Spleen (tissue), 11 donors: ENCODE results near the gene SNCAIP. TPM values are rescaled to one million over a fixed set of nuclear protein-coding genes. Genes with fewer than 3 reads are reported as not detected.

ENCODE experiments used
- DNase-seq: peaks from one replicate; pipeline ENCODE4 v3.0.0-alpha.2; 2020
- H3K27ac ChIP-seq, 8 donors: fragments of 200-600 bp; sonication (generic) in 7 of 8; 1 replicate in 4 of 8; 2 replicates in 4 of 8; pipeline versions ENCODE4 v1.5.0 to v1.8.0; 2016 to 2021; ENCODE audit warnings: inconsistent platforms in 4 of 8, mild to moderate bottlenecking in 4 of 8, moderate library complexity in 1 of 8
- H3K27me3 ChIP-seq, 7 donors: fragments of 200-600 bp; sonication (generic) in 6 of 7; replicated peaks in 1 of 7; 1 replicate in 4 of 7; 2 replicates in 3 of 7; pipeline versions ENCODE4 v1.5.0 to v1.8.0; 2016 to 2021; ENCODE audit warnings: inconsistent platforms in 3 of 7, mild to moderate bottlenecking in 1 of 7
- H3K36me3 ChIP-seq, 6 donors: fragments of 200-600 bp; sonication (generic) in 5 of 6; 1 replicate in 4 of 6; 2 replicates in 2 of 6; pipeline versions ENCODE4 v1.5.0 to v1.8.0; 2016 to 2021; ENCODE audit warnings: inconsistent platforms in 2 of 6
- H3K4me1 ChIP-seq, 6 donors: fragments of 200-600 bp; sonication (generic) in 5 of 6; 1 replicate in 3 of 6; 2 replicates in 3 of 6; pipeline versions ENCODE4 v1.5.0 to v1.8.0; 2016 to 2021; ENCODE audit warnings: inconsistent platforms in 3 of 6
- H3K4me3 ChIP-seq, 8 donors: fragments of 200-600 bp; sonication (generic) in 7 of 8; 1 replicate in 4 of 8; 2 replicates in 4 of 8; pipeline versions ENCODE4 v1.5.0 to v1.8.0; 2016 to 2021; ENCODE audit warnings: inconsistent platforms in 4 of 8, mild to moderate bottlenecking in 4 of 8, moderate library complexity in 2 of 8
- H3K9me3 ChIP-seq, 8 donors: fragments of 200-600 bp; sonication (generic) in 7 of 8; 1 replicate in 4 of 8; 2 replicates in 4 of 8; pipeline versions ENCODE4 v1.5.0 to v1.8.0; 2016 to 2021; ENCODE audit warnings: inconsistent platforms in 4 of 8
- POLR2A ChIP-seq, 3 donors: fragments of 450-650 bp; IDR thresholded peaks; one replicate each; pipeline ENCODE4 v1.5.1; 2017; ENCODE audit warnings: antibody characterized with exemption in 3 of 3, mild to moderate bottlenecking in 1 of 3
- POLR2AphosphoS5 ChIP-seq, 3 donors: sonication (generic); formaldehyde crosslinking; IDR thresholded peaks; one replicate each; pipeline ENCODE4 v1.5.1; 2017; ENCODE audit warnings: antibody characterized with exemption in 3 of 3
- WGBS, 5 donors: extraction: QIAGEN DNeasy Blood & Tissue Kit in 3 of 5; methylation state at CpG; one replicate each; pipeline versions ENCODE4 v1.1.5 to v1.1.7; 2013 to 2018; 5-methylcytosine and 5-hydroxymethylcytosine counted together
- intact Hi-C: fragments of 100-400 bp; cut with DNase I; formaldehyde crosslinking; loops from one replicate; pipeline ENCODE4 v1.15.0; 2023; ENCODE audit warnings: low total_unique reads
- polyA plus RNA-seq, 3 donors: library from polyadenylated mRNA; stranded (reverse); fragments of 200-250 nt; gene quantifications; one replicate each; pipeline ENCODE4 v1.2.1, GENCODE V29; 2013
- total RNA-seq, 7 donors: library from RNA; depleted of rRNA in 3 of 7; stranded (reverse); fragments of >200 nt in 3 of 7; fragmentation: NEBNext Ultra II Directional in 4 of 7; extraction: Animal tissue kit (Norgen Biotek cat#: 25700) in 4 of 7; gene quantifications; one replicate each; pipeline versions ENCODE4 v1.1.0 to v1.2.1, GENCODE V29; 2016 to 2021
- TF ChIP-seq, protein P1 (sequence below), 11 experiments: fragments of 200-600 bp in 7 of 11; fragments of 450-650 bp in 4 of 11; sonication (generic) in 4 of 11; IDR thresholded peaks in 8 of 11; conservative IDR thresholded peaks in 3 of 11; 1 replicate in 7 of 11; 2 replicates in 4 of 11; pipeline versions ENCODE4 v1.4.0 to v1.8.0; 2016 to 2021; ENCODE audit warnings: antibody characterized with exemption in 11 of 11, inconsistent platforms in 4 of 11, mild to moderate bottlenecking in 1 of 11
- donor health status: healthy with polysubstance abuse.
- donor health status: DM: no; HTN: no; CAD: no; lungs with moderate emphysema.
- donor health status: DM: no; HTN: no; CAD: no.
- donor health status: Bipolar disorder and iron deficiency.
- donor health status: healthy.
- donor health status: DM: no; HTN: no; CAD: no.
- donor health status: DM: yes; HTN: yes; CAD: no.

SNCAIP gene
- total and polyA plus RNA-seq, 10 donors: 5.4 to 51.3 (median 17.8) TPM

DNA sequence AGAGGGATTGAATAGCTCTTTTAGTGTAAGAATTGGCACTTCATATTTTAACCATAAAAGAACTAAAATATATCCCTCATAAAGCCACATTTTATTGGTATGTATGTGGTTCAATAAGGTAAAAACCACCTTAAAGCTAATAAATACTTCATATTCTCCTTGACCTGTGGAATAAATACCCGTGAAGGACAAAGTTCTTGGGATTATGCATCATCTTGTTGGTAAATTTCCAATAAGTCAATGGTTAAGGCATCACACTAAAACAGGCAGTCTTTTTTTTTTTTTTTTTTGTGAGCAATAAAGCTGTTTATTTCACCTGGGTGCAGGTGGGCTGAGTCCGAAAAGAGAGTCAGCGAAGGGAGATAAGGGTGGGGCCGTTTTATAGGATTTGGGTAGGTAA is 161.9 kb downstream of the SNCAIP start:
- H3K4me3 ChIP-seq: no peak overlapping the region
- no peaks in the 10 kb centered on the region for H3K9me3 ChIP-seq
- H3K36me3 ChIP-seq: no peaks in the 10 kb centered on the region
- TF ChIP-seq POLR2AphosphoS5 (IDR thresholded peaks at IDR 0.05) (no peak), POLR2A (IDR thresholded peaks at IDR 0.05) (no peak)
- TF ChIP-seq, protein P1, sequence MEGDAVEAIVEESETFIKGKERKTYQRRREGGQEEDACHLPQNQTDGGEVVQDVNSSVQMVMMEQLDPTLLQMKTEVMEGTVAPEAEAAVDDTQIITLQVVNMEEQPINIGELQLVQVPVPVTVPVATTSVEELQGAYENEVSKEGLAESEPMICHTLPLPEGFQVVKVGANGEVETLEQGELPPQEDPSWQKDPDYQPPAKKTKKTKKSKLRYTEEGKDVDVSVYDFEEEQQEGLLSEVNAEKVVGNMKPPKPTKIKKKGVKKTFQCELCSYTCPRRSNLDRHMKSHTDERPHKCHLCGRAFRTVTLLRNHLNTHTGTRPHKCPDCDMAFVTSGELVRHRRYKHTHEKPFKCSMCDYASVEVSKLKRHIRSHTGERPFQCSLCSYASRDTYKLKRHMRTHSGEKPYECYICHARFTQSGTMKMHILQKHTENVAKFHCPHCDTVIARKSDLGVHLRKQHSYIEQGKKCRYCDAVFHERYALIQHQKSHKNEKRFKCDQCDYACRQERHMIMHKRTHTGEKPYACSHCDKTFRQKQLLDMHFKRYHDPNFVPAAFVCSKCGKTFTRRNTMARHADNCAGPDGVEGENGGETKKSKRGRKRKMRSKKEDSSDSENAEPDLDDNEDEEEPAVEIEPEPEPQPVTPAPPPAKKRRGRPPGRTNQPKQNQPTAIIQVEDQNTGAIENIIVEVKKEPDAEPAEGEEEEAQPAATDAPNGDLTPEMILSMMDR (IDR thresholded peaks at IDR 0.05 in 8 of 11, conservative IDR thresholded peaks at IDR 0.05 in 3 of 11): no peak
- DNase-seq: no peak
- H3K27ac ChIP-seq: no peak overlapping the region
- no peaks in the 10 kb centered on the region for H3K4me1 ChIP-seq
- H3K27me3 ChIP-seq: no peaks in the 10 kb centered on the region
- intact Hi-C loops: no loop called here
- WGBS, 5 donors: 78 to 88% (median 82%) methylated on average over 1 to 4 of the region's 4 CpGs

DNA sequence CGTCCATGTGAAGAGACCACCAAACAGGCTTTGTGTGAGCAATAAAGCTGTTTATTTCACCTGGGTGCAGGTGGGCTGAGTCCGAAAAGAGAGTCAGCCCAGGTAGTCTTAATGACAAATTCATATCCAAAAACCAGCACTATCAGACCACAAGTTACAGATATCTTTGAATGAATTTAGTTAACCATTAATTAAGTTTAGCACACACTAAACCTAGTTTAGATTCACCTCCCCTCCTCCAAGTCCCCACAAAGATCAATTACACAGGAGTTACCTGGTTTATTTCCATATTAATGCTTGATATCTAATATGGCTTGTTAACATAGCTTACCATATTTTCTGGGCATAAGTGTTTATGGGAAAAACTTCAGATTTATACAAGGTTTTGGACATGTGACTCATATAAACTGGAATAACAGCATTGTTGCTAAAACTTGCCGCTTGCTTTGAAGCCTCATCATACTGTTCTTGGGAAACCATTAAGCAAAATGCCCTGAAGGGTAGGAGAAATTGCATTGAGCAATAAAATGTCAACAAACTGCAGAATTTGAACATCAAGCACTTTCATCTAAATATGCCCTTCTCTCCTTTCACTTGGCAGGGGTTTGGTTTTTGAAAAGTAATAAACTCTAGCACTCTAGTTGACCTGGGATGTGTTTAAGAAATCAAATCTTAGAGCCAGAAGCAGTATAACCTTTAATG is 166.9 kb downstream of the SNCAIP start:
- Histone ChIP-seq H3K9me3 (no peaks in the 10 kb centered on the region), H3K4me3 (no peak overlapping the region), H3K36me3 (no peaks in the 10 kb centered on the region), H3K27me3 (no peaks in the 10 kb centered on the region), H3K27ac (no peak overlapping the region), H3K4me1 (no peaks in the 10 kb centered on the region)
- TF ChIP-seq POLR2AphosphoS5 (IDR thresholded peaks at IDR 0.05): no peak
- TF ChIP-seq, protein P1 (IDR thresholded peaks at IDR 0.05 in 8 of 11, conservative IDR thresholded peaks at IDR 0.05 in 3 of 11): no peak
- no peak for TF ChIP-seq POLR2A (IDR thresholded peaks at IDR 0.05)
- 86 to 100% (median 95%) methylated on average over 2 to 3 of the region's 3 CpGs for WGBS, 5 donors
- no peak for DNase-seq
- intact Hi-C loops: no loop called here

DNA sequence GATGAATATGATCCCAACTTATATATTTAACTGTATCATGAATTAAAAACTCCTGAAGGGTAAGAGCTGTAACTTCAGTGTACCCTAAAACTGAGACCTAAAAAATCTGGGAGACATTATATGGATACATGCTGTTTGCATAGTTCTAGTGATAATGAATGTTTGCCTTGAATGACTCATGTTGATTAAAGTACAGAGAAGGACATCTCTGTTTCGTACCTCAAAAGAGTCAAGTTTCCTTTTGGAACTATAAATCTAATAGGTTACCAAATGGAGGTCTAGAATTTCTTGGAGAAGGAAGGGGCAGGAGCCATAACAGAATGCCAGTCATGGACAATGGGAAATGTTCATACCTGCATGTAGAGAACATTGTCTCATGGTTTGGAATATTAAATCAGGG is 168.1 kb downstream of the SNCAIP start:
- intact Hi-C loops: no loop called here
- Histone ChIP-seq H3K27me3 (no peaks in the 10 kb centered on the region), H3K27ac (no peak overlapping the region), H3K4me3 (no peak overlapping the region), H3K36me3 (no peaks in the 10 kb centered on the region), H3K4me1 (no peaks in the 10 kb centered on the region), H3K9me3 (no peaks in the 10 kb centered on the region)
- no peak for DNase-seq
- 60 to 79% (median 72%) methylated on average over 1 of the region's 1 CpG for WGBS, 5 donors
- no peak for TF ChIP-seq POLR2AphosphoS5 (IDR thresholded peaks at IDR 0.05)
- TF ChIP-seq POLR2A (IDR thresholded peaks at IDR 0.05): no peak
- TF ChIP-seq, protein P1 (IDR thresholded peaks at IDR 0.05 in 8 of 11, conservative IDR thresholded peaks at IDR 0.05 in 3 of 11): no peak

DNA sequence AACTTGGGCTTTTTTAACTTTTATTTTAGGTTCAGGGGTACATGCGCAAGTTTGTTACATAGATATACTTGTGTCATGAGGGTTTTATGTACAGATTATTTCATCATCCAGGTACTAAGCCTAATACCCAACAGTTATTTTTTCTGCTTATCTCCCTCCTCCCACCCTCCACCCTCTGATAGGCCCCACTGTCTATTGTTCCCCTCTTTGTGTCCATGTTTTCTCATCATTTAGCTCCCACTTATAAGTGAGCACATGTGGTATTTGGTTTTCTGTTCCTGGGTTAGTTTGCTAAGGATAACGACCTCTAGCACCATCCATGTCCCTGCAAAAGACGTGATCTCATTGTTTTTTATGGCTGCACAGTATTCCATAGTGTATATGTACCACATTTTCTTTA is 172.1 kb downstream of the SNCAIP start:
- Histone ChIP-seq H3K9me3 (no peaks in the 10 kb centered on the region), H3K27me3 (no peaks in the 10 kb centered on the region), H3K4me3 (no peak overlapping the region), H3K27ac (no peak overlapping the region), H3K4me1 (no peaks in the 10 kb centered on the region), H3K36me3 (no peaks in the 10 kb centered on the region)
- intact Hi-C loops: no loop called here
- WGBS, 5 donors: 76 to 91% (median 87%) methylated on average over 3 of the region's 3 CpGs
- no peak for TF ChIP-seq POLR2A (IDR thresholded peaks at IDR 0.05)
- no peak for DNase-seq
